Transverse colon (tissue), 3 donors: ENCODE results near the gene CTNND2.

Experiments used
- CTCF ChIP-seq, 5 experiments: fragments of 200-600 bp in 3 of 5; fragments of 450-650 bp in 2 of 5; sonication (generic) in 3 of 5; IDR thresholded peaks; 1 replicate in 2 of 5; 2 replicates in 3 of 5; pipeline ENCODE4 v1.5.1; 2016 to 2017; ENCODE audit warnings: antibody characterized with exemption in 5 of 5, inconsistent platforms in 3 of 5, mild to moderate bottlenecking in 2 of 5, moderate library complexity in 1 of 5
- POLR2A ChIP-seq: fragments of 450-650 bp; IDR thresholded peaks from one replicate; pipeline ENCODE4 v1.6.1; 2016; ENCODE audit warnings: antibody characterized with exemption, mild to moderate bottlenecking, moderate library complexity

GRCh38 chr5:11363631-11364178 lies 540.5 kb downstream of the CTNND2 start:
- TF ChIP-seq POLR2A (no peak), CTCF (IDR thresholded peaks at IDR 0.05) (no peak)
